GM21360 (cell line): ENCODE measurements around the gene UBTD2.
A peak's percentile ranks its signal among the peaks of the same experiment; 100 is the strongest.
"Not testable (repeated sequence)": the region's sequence is repeated elsewhere in the genome, so short reads cannot be mapped to it uniquely, and the experiment has no call there.

ENCODE experiments used
- ATAC-seq: cut with Tn5 transposase; IDR thresholded peaks from one replicate; pipeline ENCODE4 v1.9.1; 2021; ENCODE audit warnings: mild to moderate bottlenecking, moderate library complexity; ENCODE audit not compliant: unreplicated experiment

Gene UBTD2

GRCh38 chr5:172283020-172283861 is at the start of gene UBTD2:
TSS of gene UBTD2 (minus strand) at chr5:172283764. CDS start at chr5:172283665, 99 bp downstream.
- ATAC-seq: peak; percentile 82

DNA sequence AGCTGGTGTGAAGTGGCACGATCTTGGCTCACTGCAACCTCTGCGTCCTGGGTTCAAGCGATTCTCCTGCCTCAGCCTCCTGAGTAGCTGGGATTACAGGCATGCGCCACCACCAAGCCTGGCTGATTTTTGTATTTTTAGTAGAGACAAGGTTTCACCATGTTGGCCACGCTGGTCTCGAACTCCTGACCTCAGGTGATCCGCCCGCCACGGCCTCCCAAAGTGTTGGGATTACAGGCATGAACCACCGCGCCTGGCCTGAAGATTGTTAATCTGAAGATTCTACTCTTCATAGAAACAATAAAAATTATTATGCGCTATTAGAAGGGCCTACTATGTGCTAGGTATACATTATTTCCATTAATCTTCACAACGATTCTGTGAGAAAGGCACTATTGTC is 43.3 kb upstream of the UBTD2 start:
- ATAC-seq: not testable (repeated sequence)

DNA sequence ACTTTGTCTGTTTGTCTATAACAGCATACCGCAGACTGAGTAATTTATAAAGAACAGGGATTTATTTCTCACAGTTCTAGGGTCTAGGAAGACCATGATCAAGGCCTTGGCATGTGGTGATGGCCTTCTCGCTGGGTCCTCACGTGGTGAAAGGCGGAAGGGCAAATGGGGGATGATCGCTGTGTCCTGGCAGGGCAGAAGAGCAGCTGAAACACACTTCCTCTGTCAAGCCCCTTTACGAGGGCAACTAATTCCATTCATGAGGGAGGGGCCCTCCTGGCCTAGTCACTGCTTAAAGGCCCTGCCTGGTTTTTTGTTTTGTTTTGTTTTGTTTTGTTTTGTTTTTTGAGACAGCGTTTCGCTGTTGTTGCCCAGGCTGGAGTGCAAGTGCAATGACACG is 41.9 kb upstream of the UBTD2 start:
- ATAC-seq: no peak

DNA sequence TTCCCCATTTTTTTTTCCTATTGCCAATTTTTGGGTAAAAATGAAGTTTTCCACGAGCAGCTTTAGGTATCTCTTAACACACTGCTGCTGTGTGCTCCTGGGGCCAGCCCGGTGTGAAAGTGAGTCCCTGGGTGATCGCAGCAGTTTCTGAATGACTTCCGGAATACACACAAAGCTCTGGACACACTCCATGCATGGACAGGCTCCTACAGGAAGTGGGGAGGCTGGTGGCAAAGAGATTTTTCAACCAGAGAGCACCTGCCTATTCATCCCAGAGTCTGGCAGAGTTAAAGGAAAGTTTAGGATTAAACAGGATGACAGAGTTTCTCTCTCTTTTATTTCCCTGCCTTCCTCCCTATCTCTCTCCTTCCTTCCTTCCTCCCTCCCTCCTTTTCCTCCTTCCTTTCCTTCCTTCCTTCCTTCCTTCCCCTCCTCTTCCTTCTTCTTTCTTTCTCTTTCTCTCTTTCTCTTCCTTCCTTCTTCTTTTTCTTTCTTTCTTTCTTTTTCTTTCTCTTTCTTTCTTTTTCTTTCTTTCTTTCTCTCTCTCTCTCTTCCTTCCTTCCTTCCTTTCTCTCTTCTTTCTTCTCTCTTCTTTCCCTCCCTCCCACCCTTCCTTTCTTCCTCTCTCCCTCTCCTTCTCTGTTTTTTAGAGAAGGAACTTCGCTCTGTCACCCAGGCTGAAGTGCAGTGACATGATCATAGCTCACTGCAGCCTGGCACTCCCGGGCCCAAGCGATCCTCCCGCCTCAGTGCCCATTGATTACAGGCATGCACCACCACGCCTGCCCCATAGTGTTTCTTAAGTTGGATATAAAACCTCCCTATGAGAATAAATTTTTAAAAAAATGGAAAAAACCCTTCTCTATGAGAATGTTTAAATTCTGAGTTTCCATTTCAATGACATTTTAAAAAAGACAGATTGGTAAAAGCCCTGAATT is 38.7 kb upstream of the UBTD2 start:
- peak; percentile 68 for ATAC-seq

GRCh38 chr5:172321593-172321992 is 38.0 kb upstream of the UBTD2 start:
- no peak for ATAC-seq

- no peak for ATAC-seq
Observed at GRCh38 chr5:172319708-172320441, 36.3 kb upstream of the UBTD2 start.

- ATAC-seq: peak; percentile 72
Observed at GRCh38 chr5:172315587-172316493, 32.3 kb upstream of the UBTD2 start.

- no peak for ATAC-seq
Observed at GRCh38 chr5:172313915-172314314, 30.4 kb upstream of the UBTD2 start.

DNA sequence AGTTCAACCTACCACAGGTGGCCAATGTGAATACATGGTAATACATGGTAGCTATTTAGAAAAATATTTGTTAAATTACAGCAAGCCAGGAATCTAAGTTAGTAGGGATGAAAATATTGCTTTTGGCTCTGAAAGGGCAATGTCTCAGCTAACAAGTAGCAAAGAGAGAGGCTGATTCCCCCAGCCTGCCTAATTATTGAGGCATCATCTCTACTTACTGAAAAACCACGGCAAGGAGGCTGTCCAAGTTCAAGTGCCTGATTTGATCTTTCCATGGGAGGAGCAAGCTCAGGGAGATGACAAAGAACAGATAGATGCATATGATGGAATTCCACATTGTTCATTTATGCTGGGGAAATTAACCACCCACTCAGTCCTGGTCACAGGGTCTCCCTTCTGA is 28.7 kb upstream of the UBTD2 start:
- ATAC-seq: no peak

DNA sequence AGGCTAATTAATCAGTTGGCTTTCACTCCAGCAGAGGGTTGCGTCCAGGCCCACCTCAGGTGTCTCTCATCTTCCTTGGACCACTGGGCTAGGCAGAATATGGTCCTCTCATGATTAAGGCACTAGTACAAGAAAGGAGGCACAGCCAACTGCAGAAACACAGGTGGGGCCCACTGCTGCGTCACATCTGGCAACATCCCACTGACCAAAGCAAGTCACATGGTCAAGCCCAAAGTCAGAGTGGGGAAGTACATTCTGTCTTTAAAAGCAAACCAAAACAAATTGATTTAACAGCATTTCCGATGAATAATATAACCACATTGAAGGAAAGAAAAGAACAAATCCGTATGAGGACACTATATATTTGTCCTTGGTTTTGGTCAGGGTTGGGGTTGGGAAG is 28.0 kb upstream of the UBTD2 start:
- no peak for ATAC-seq

GRCh38 chr5:172311026-172311425 is 27.5 kb upstream of the UBTD2 start:
- no peak for ATAC-seq

- ATAC-seq: no peak
Observed at GRCh38 chr5:172305380-172305779, 21.8 kb upstream of the UBTD2 start.

GRCh38 chr5:172303572-172304335 is 20.2 kb upstream of the UBTD2 start:
- ATAC-seq: no peak

DNA sequence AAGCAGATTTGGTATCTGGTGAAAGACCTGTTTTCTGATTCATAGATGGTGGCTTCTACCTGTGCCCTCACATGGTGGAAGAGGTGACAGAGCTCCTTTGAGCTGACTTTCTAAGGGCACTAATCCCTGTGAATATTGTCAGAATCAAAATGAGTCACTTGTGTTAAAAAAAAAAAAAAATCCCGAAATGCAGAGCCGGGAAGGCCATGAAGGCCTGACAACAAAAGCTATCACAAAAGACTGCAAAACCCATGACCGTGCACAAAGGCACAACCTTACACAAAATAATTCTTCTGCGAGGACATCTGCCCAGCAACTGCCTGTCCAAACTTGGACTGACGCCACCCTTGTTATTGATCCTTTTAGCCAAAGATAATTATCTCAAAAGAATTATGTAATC is 19.6 kb upstream of the UBTD2 start:
- ATAC-seq: no peak

- ATAC-seq: no peak
Observed at GRCh38 chr5:172302047-172302710, 18.6 kb upstream of the UBTD2 start.

DNA sequence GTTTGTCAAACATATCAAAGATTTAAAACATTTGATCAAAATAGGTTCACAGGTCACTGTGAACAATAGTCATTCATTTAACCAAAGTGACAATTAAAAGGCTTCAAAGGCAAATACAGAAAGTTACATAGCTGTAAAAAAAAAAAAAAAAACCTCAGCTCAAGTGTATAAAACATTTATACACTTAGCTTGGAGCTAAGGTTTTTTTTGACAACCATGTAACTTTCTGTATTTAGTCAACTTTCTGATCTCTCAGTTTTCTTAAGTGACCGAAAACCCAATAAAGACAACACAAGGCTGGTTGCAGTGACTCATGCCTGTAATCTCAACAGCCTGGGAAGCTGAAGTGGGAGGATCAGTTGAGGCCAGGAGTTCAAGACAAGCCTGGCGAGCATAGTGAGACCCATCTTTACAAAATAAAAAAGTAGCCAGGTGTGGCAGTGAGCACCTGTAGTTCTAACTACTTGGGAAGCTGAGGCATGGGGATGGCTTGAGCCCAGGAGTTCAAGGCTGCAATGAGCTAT is 16.4 kb upstream of the UBTD2 start:
- ATAC-seq: no peak

- no peak for ATAC-seq
Observed at GRCh38 chr5:172294831-172295230, 11.3 kb upstream of the UBTD2 start.

DNA sequence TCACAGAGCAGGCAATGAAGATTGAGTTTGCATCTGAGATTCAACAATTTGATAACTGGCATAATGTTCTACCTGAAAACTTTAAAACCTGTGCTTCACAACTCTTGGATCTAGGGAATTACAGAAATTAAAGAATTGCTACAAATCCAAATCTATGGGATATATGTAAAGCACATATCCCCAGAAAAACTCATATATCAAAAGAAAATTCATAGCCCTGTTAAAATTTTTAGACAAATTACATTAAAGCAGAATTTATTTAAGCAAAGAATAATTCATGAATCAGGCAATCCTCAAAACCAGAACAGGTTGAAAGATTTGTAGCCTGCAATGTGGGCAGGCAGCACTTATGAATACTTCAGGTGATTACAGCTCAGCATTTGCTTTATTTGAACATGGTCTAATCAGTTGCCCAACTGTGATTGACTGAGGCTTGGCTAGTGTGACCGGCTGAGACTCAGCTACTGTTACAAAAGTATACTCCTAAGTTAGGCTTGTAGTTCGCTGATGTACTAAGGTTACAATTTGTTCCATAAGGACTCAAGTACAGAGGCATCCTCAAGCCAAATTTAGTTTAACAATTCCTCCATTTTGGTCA is 10.3 kb upstream of the UBTD2 start:
- ATAC-seq: no peak
